H9 (cell line): ENCODE data around the gene TFB1M. TPM values are rescaled to one million over a fixed set of nuclear protein-coding genes. Genes with fewer than 3 reads are reported as not detected.

Experiments
- DNase-seq: peaks from one replicate; pipeline ENCODE4 v3.0.0-alpha.2; 2017
- H2AFZ ChIP-seq: one replicate; pipeline ENCODE4 v1.6.1; 2013; ENCODE audit warnings: mild to moderate bottlenecking, low read length, control low read depth, moderate library complexity
- H2AK5ac ChIP-seq: 2 replicates; pipeline ENCODE4 v1.6.1; 2013; ENCODE audit warnings: low read length, control low read depth, mixed read lengths; ENCODE audit not compliant: insufficient read length
- H2BK120ac ChIP-seq: one replicate; pipeline ENCODE4 v1.6.1; 2013; ENCODE audit warnings: low read depth, mild to moderate bottlenecking, low read length, control low read depth, inconsistent platforms; ENCODE audit not compliant: poor library complexity, severe bottlenecking
- H2BK12ac ChIP-seq: 2 replicates; pipeline ENCODE4 v1.6.1; 2013; ENCODE audit warnings: low read length, control low read depth, mixed read lengths, low read depth; ENCODE audit not compliant: insufficient read length
- H2BK15ac ChIP-seq: 2 replicates; pipeline ENCODE4 v1.6.1; 2013; ENCODE audit warnings: low read depth, low read length, control low read depth
- H2BK20ac ChIP-seq: one replicate; pipeline ENCODE4 v1.6.1; 2013; ENCODE audit warnings: low read depth, mild to moderate bottlenecking, low read length, control low read depth, inconsistent platforms; ENCODE audit not compliant: poor library complexity, severe bottlenecking
- H2BK5ac ChIP-seq: 2 replicates; pipeline ENCODE4 v1.6.1; 2013; ENCODE audit warnings: low read length, control low read depth, mixed read lengths; ENCODE audit not compliant: insufficient read length
- H3K14ac ChIP-seq: 2 replicates; pipeline ENCODE4 v1.6.1; 2013; ENCODE audit warnings: low read length, control low read depth; ENCODE audit not compliant: insufficient read depth
- H3K18ac ChIP-seq: 2 replicates; pipeline ENCODE4 v1.6.1; 2013; ENCODE audit warnings: low read depth, mild to moderate bottlenecking, mixed read lengths, low read length, control low read depth; ENCODE audit not compliant: insufficient read length
- H3K23ac ChIP-seq: 2 replicates; pipeline ENCODE4 v1.6.1; 2013; ENCODE audit warnings: low read length, control low read depth, mixed read lengths, low read depth; ENCODE audit not compliant: insufficient read length
- H3K23me2 ChIP-seq: 2 replicates; pipeline ENCODE4 v1.6.1; 2013; ENCODE audit warnings: low read depth, mild to moderate bottlenecking, mixed read lengths, low read length, control low read depth; ENCODE audit not compliant: insufficient read length, poor library complexity, severe bottlenecking
- H3K27ac ChIP-seq: 2 replicates; pipeline ENCODE4 v1.5.1; 2013; ENCODE audit warnings: low read length, control low read depth, mixed read lengths, low read depth; ENCODE audit not compliant: insufficient read length
- H3K27me3 ChIP-seq: 2 replicates; pipeline ENCODE4 v1.6.1; 2013; ENCODE audit warnings: low read length, control low read depth, inconsistent platforms; ENCODE audit not compliant: insufficient read depth
- H3K4ac ChIP-seq: 2 replicates; pipeline ENCODE4 v1.6.1; 2013; ENCODE audit warnings: low read depth, mild to moderate bottlenecking, control low read depth, inconsistent platforms, low read length, moderate library complexity
- H3K4me1 ChIP-seq: 2 replicates; pipeline ENCODE4 v1.6.1; 2013; ENCODE audit warnings: low read length, control low read depth, inconsistent platforms; ENCODE audit not compliant: insufficient read depth
- H3K4me2 ChIP-seq: 2 replicates; pipeline ENCODE4 v1.6.1; 2013; ENCODE audit warnings: low read length, control low read depth, mixed read lengths; ENCODE audit not compliant: insufficient read length, insufficient read depth
- H3K56ac ChIP-seq: 2 replicates; pipeline ENCODE4 v1.6.1; 2013; ENCODE audit warnings: low read depth, mild to moderate bottlenecking, mixed read lengths, low read length, control low read depth; ENCODE audit not compliant: insufficient read length
- H3K79me1 ChIP-seq: 2 replicates; pipeline ENCODE4 v1.6.1; 2013; ENCODE audit warnings: low read depth, mild to moderate bottlenecking, moderate library complexity, low read length, control low read depth, inconsistent platforms; ENCODE audit not compliant: insufficient read depth, poor library complexity, severe bottlenecking
- H3K79me2 ChIP-seq: 2 replicates; pipeline ENCODE4 v1.6.1; 2013; ENCODE audit warnings: low read length, control low read depth, inconsistent platforms; ENCODE audit not compliant: insufficient read depth
- H3K9ac ChIP-seq: 2 replicates; pipeline ENCODE4 v1.6.1; 2013; ENCODE audit warnings: low read length, control low read depth, mixed read lengths; ENCODE audit not compliant: insufficient read length; ENCODE audit errors: extremely low read depth
- H3K9me3 ChIP-seq: one replicate; pipeline ENCODE4 v1.6.1; 2013; ENCODE audit warnings: low read depth, low read length, inconsistent platforms; ENCODE audit not compliant: control insufficient read depth
- H3T11ph ChIP-seq: one replicate; pipeline ENCODE4 v1.6.1; 2013; ENCODE audit warnings: mild to moderate bottlenecking, low read length, control low read depth, inconsistent platforms
- H4K20me1 ChIP-seq: one replicate; pipeline ENCODE4 v1.6.1; 2013; ENCODE audit not compliant: control insufficient read depth, insufficient read length, insufficient read depth
- H4K5ac ChIP-seq: 2 replicates; pipeline ENCODE4 v1.6.1; 2013; ENCODE audit warnings: low read depth, mild to moderate bottlenecking, mixed read lengths, low read length, control low read depth; ENCODE audit not compliant: insufficient read length
- H4K8ac ChIP-seq: replicated peaks from 2 replicates; pipeline ENCODE4 v1.6.1; 2013; ENCODE audit warnings: low read length, control low read depth, mixed read lengths, low read depth; ENCODE audit not compliant: insufficient read length
- H4K91ac ChIP-seq: 2 replicates; pipeline ENCODE4 v1.6.1; 2013; ENCODE audit warnings: low read depth, mild to moderate bottlenecking, moderate library complexity, mixed read lengths, low read length, control low read depth; ENCODE audit not compliant: insufficient read length
- H3K27ac Mint-ChIP-seq, 3 experiments: 2 replicates in 2 of 3; 3 replicates in 1 of 3; pipeline ENCODE4 v1.8.0; 2020 to 2021; ENCODE audit warnings: mixed read lengths in 3 of 3, mild to moderate bottlenecking in 1 of 3, moderate library complexity in 1 of 3
- H3K27me3 Mint-ChIP-seq: 2 replicates; pipeline ENCODE4 v1.8.0; 2021; ENCODE audit warnings: low read depth, mild to moderate bottlenecking, moderate library complexity, mixed read lengths
- H3K36me3 Mint-ChIP-seq, 3 experiments: 2 replicates in 2 of 3; 3 replicates in 1 of 3; pipeline ENCODE4 v1.8.0; 2020 to 2021; ENCODE audit warnings: low read depth in 3 of 3, mixed read lengths in 3 of 3; ENCODE audit not compliant: insufficient read depth in 1 of 3
- H3K4me1 Mint-ChIP-seq, 2 experiments: 2 replicates each; pipeline ENCODE4 v1.8.0; 2020; ENCODE audit warnings: mixed read lengths in 2 of 2
- H3K4me3 Mint-ChIP-seq, 2 experiments: 2 replicates in 1 of 2; 3 replicates in 1 of 2; pipeline ENCODE4 v1.8.0; 2020 to 2021; ENCODE audit warnings: mild to moderate bottlenecking in 2 of 2, mixed read lengths in 2 of 2, moderate library complexity in 1 of 2
- H3K9me3 Mint-ChIP-seq, 2 experiments: 2 replicates in 1 of 2; 3 replicates in 1 of 2; pipeline ENCODE4 v1.8.0; 2020; ENCODE audit warnings: mild to moderate bottlenecking in 2 of 2, mixed read lengths in 2 of 2, moderate library complexity in 1 of 2
- total RNA-seq: library from RNA; stranded (reverse); gene quantifications from 2 replicates; pipeline ENCODE4 v1.2.1, GENCODE V29; 2021
- TF ChIP-seq, protein P1 (sequence below): fragments of 200-600 bp; sonication (generic); conservative IDR thresholded peaks from 3 replicates; pipeline ENCODE4 v1.8.0; 2021; ENCODE audit warnings: antibody characterized with exemption, mild to moderate bottlenecking

TFB1M gene
- total RNA-seq, 1 experiment from 2014 or later, result 28.6 TPM

- H2BK5ac ChIP-seq, result no peak overlapping the region
- H3K4me2 ChIP-seq, result no peak overlapping the region
- H2AFZ ChIP-seq, result no peak overlapping the region
- H2BK12ac ChIP-seq, result no peak overlapping the region
- no peak overlapping the region for H3K4ac ChIP-seq
- no peak overlapping the region for H3K9ac ChIP-seq
- no peak overlapping the region for H4K91ac ChIP-seq
- no peak overlapping the region for H2BK20ac ChIP-seq
- H3K56ac ChIP-seq, result no peak overlapping the region
- no peaks in the 10 kb centered on the region for H3K79me1 ChIP-seq
- H4K20me1 ChIP-seq, result no peaks in the 10 kb centered on the region
- TF ChIP-seq, protein P1, sequence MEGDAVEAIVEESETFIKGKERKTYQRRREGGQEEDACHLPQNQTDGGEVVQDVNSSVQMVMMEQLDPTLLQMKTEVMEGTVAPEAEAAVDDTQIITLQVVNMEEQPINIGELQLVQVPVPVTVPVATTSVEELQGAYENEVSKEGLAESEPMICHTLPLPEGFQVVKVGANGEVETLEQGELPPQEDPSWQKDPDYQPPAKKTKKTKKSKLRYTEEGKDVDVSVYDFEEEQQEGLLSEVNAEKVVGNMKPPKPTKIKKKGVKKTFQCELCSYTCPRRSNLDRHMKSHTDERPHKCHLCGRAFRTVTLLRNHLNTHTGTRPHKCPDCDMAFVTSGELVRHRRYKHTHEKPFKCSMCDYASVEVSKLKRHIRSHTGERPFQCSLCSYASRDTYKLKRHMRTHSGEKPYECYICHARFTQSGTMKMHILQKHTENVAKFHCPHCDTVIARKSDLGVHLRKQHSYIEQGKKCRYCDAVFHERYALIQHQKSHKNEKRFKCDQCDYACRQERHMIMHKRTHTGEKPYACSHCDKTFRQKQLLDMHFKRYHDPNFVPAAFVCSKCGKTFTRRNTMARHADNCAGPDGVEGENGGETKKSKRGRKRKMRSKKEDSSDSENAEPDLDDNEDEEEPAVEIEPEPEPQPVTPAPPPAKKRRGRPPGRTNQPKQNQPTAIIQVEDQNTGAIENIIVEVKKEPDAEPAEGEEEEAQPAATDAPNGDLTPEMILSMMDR, result no peak
- H3K27ac ChIP-seq, result no peak overlapping the region
- peaks cover 21% of the 10 kb centered on the region in 2 experiments for H3K4me1 Mint-ChIP-seq
- H4K8ac ChIP-seq, result no peak overlapping the region
- no peak overlapping the region for H4K5ac ChIP-seq
- no peak overlapping the region for H3T11ph ChIP-seq
- H3K4me3 Mint-ChIP-seq, result no peak overlapping the region
- H3K27me3 Mint-ChIP-seq, result no peaks in the 10 kb centered on the region
- H3K9me3 ChIP-seq, result no peaks in the 10 kb centered on the region
- H2AK5ac ChIP-seq, result no peak overlapping the region
- no peaks in the 10 kb centered on the region for H3K27me3 ChIP-seq
- H3K4me1 ChIP-seq, result peaks cover 4% of the 10 kb centered on the region; the same call in 1 of the 2 replicates
- H3K23ac ChIP-seq, result no peak overlapping the region
- H2BK120ac ChIP-seq, result no peak overlapping the region
- H3K79me2 ChIP-seq, result no peaks in the 10 kb centered on the region
- no peaks in the 10 kb centered on the region for H3K23me2 ChIP-seq
- DNase-seq, result no peak
- H3K18ac ChIP-seq, result no peak overlapping the region
- H3K14ac ChIP-seq, result no peak overlapping the region
- no peaks in the 10 kb centered on the region for H3K9me3 Mint-ChIP-seq
- no peak overlapping the region for H2BK15ac ChIP-seq
- no peak overlapping the region for H3K27ac Mint-ChIP-seq
- H3K36me3 Mint-ChIP-seq, result peaks cover 10 to 24% (median 23%) of the 10 kb centered on the region in 3 experiments; a peak in 6 of 7 replicates
Observed at GRCh38 chr6:155276638-155277037, 37.6 kb downstream of the TFB1M start.
